Kidney (tissue), 14 donors: ENCODE results near the gene FGD2. TPM values are rescaled to one million over a fixed set of nuclear protein-coding genes. Genes with fewer than 3 reads are reported as not detected.

Source experiments
- DNase-seq, 5 donors: peaks; one replicate each; pipeline ENCODE4 v3.0.0-alpha.2; 2013 to 2020
- FAIRE-seq: peaks from 2 replicates; lab custom pipeline; 2012; peaks lifted over from hg19 to GRCh38; lab: Jason Lieb, UNC
- H3K27ac ChIP-seq, 2 donors: one replicate each; pipeline ENCODE4 v1.7.0; 2013; ENCODE audit warnings: low read depth in 2 of 2, low read length in 2 of 2, inconsistent platforms in 1 of 2
- H3K27me3 ChIP-seq: one replicate; pipeline ENCODE4 v1.7.1; 2013; ENCODE audit warnings: low read length, inconsistent platforms; ENCODE audit not compliant: control insufficient read depth, insufficient read depth
- H3K36me3 ChIP-seq, 3 donors: one replicate each; pipeline versions ENCODE4 v1.7.0 to v1.7.1; 2013; ENCODE audit warnings: low read length in 3 of 3, control low read depth in 1 of 3, inconsistent platforms in 1 of 3; ENCODE audit not compliant: insufficient read depth in 3 of 3, control insufficient read depth in 2 of 3
- H3K4me1 ChIP-seq, 3 donors: one replicate each; pipeline versions ENCODE4 v1.7.0 to v1.7.1; 2013; ENCODE audit warnings: low read length in 3 of 3, inconsistent platforms in 1 of 3, low read depth in 1 of 3; ENCODE audit not compliant: control insufficient read depth in 2 of 3, insufficient read depth in 2 of 3
- H3K4me3 ChIP-seq, 3 donors: one replicate each; pipeline versions ENCODE4 v1.7.0 to v1.8.1; 2013; ENCODE audit warnings: low read length in 3 of 3, control low read depth in 1 of 3, inconsistent platforms in 1 of 3
- H3K9ac ChIP-seq, 3 donors: one replicate each; pipeline versions ENCODE4 v1.7.0 to v1.7.1; 2013; ENCODE audit warnings: low read length in 3 of 3, control low read depth in 1 of 3, inconsistent platforms in 1 of 3
- H3K9me3 ChIP-seq, 3 donors: one replicate each; pipeline versions ENCODE4 v1.7.0 to v1.7.1; 2013; ENCODE audit warnings: low read length in 3 of 3, control low read depth in 1 of 3, inconsistent platforms in 1 of 3; ENCODE audit not compliant: control insufficient read depth in 2 of 3, insufficient read depth in 1 of 3
- CTCF ChIP-seq: IDR thresholded peaks from 3 replicates; pipeline ENCODE4 v1.5.1; 2012; ENCODE audit warnings: mild to moderate bottlenecking, moderate library complexity, borderline replicate concordance; ENCODE audit not compliant: insufficient read depth; ENCODE audit errors: extremely low read depth
- intact Hi-C: fragments of 100-400 bp; cut with DNase I; formaldehyde crosslinking; loops from one replicate; pipeline ENCODE4 v1.11.1; 2022
- polyA plus RNA-seq: library from polyadenylated mRNA; stranded (reverse); fragments of 350-450 nt; fragmentation: Illumina TruSeq; extraction: RNeasy Lipid Tissue Mini Kit (QIAGEN cat#74804); gene quantifications from one replicate; pipeline ENCODE4 v1.2.3, GENCODE V29; 2014; ENCODE audit warnings: low read depth, low replicate concordance; ENCODE audit not compliant: insufficient read depth
- total RNA-seq: library from RNA; stranded (reverse); fragmentation: NEBNext Ultra II Directional; extraction: Animal tissue kit (Norgen Biotek cat#: 25700); gene quantifications from one replicate; pipeline ENCODE4 v1.2.1, GENCODE V29; 2021
- donor health status: control.
- donor health status: control.
- donor health status: control.
- donor health status: control.
- donor health status: control.
- donor health status: DM: yes; HTN: yes; CAD: no.
- donor health status: Normal renal cell carcinoma (clear cell type).

The FGD2 gene
- total and polyA plus RNA-seq, 2 donors from 2014 or later = 0.97 to 49.5 TPM

GRCh38 chr6:37013516-37014491 is 8.3 kb downstream of the FGD2 start:
- intact Hi-C loops = loop anchor here (10.0 kb wide), 1 partner anchor 129 kb away; the partner anchor contains the start of gene C6orf89
- no peak for TF ChIP-seq CTCF
- DNase-seq = peak in 3 of 5 donors; percentile 29 to 46 (median 42)
- Histone ChIP-seq H3K9me3 (no peaks in the 10 kb centered on the region), H3K4me3 (no peak overlapping the region), H3K36me3 (no peaks in the 10 kb centered on the region), H3K27me3 (no peaks in the 10 kb centered on the region), H3K4me1 (peaks cover 0 to 9% (median 0%) of the 10 kb centered on the region in 3 donors), H3K9ac (no peak overlapping the region), H3K27ac (no peak overlapping the region)
- FAIRE-seq = no peak

GRCh38 chr6:37014667-37015066 is 9.2 kb downstream of the FGD2 start:
- no peak overlapping the region for H3K27ac ChIP-seq
- no peaks in the 10 kb centered on the region for H3K9me3 ChIP-seq
- no peaks in the 10 kb centered on the region for H3K27me3 ChIP-seq
- peaks cover 0 to 14% (median 4%) of the 10 kb centered on the region in 3 donors for H3K4me1 ChIP-seq
- no peak overlapping the region for H3K9ac ChIP-seq
- no peaks in the 10 kb centered on the region for H3K36me3 ChIP-seq
- intact Hi-C loops = loop anchor here (10.0 kb wide), 1 partner anchor 130 kb away; the partner anchor contains the start of gene C6orf89
- H3K4me3 ChIP-seq = no peak overlapping the region
- DNase-seq (no peak), FAIRE-seq (no peak)
- no peak for TF ChIP-seq CTCF

GRCh38 chr6:37015532-37015931 is 10.1 kb downstream of the FGD2 start:
- Histone ChIP-seq H3K27me3 (no peaks in the 10 kb centered on the region), H3K27ac (no peak overlapping the region), H3K4me1 (peaks cover 0 to 14% (median 4%) of the 10 kb centered on the region in 3 donors), H3K9me3 (no peaks in the 10 kb centered on the region), H3K36me3 (no peaks in the 10 kb centered on the region), H3K4me3 (no peak overlapping the region), H3K9ac (no peak overlapping the region)
- no peak for DNase-seq
- no peak for FAIRE-seq
- TF ChIP-seq CTCF = no peak
- intact Hi-C loops = loop anchor here (10.0 kb wide), 1 partner anchor 131 kb away; the partner anchor contains the start of gene C6orf89
